Activated naive CD8-positive, alpha-beta T cell (primary cell): ENCODE measurements around the gene MTHFSD.
"Not testable (repeated sequence)": the region's sequence is repeated elsewhere in the genome, so short reads cannot be mapped to it uniquely, and the experiment has no call there.

ENCODE experiments used
- H3K27ac Mint-ChIP-seq: one replicate; pipeline ENCODE4 v1.8.0; 2021; ENCODE audit warnings: mixed read lengths
- H3K27me3 Mint-ChIP-seq: one replicate; pipeline ENCODE4 v1.8.0; 2021; ENCODE audit warnings: mixed read lengths
- H3K36me3 Mint-ChIP-seq: one replicate; pipeline ENCODE4 v1.8.0; 2021; ENCODE audit warnings: mixed read lengths
- H3K4me1 Mint-ChIP-seq: one replicate; pipeline ENCODE4 v1.8.0; 2021; ENCODE audit warnings: low read depth, mixed read lengths
- H3K4me3 Mint-ChIP-seq: one replicate; pipeline ENCODE4 v1.8.0; 2021; ENCODE audit warnings: mild to moderate bottlenecking, mixed read lengths
- H3K9me3 Mint-ChIP-seq: one replicate; pipeline ENCODE4 v1.8.0; 2021; ENCODE audit warnings: low read depth, mixed read lengths

MTHFSD gene

DNA sequence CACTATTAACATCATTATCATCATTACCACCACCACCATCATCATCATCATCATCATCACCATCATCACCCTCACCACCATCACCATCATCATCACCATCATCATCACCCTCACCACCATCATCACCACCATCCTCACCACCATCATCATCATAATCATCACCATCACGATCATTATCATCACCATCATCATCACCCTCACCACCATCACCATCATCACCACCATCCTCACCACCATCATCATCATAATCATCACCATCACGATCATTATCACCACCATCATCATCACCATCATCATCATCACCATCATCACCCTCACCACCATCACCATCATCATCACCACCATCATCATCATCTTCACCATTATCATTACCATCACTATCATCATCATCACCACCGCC lies 32.9 kb upstream of the MTHFSD start:
- H3K4me1 Mint-ChIP-seq, H3K9me3 Mint-ChIP-seq, H3K4me3 Mint-ChIP-seq, H3K36me3 Mint-ChIP-seq, H3K27ac Mint-ChIP-seq: not testable (repeated sequence)
- H3K27me3 Mint-ChIP-seq, result peaks cover 14% of the 10 kb centered on the region

- Mint-ChIP-seq H3K4me1 (no peaks in the 10 kb centered on the region), H3K4me3 (no peak overlapping the region), H3K27ac (no peak overlapping the region), H3K9me3 (no peaks in the 10 kb centered on the region), H3K36me3 (no peaks in the 10 kb centered on the region), H3K27me3 (peaks cover 13% of the 10 kb centered on the region)
These were observed 32.5 kb upstream of the MTHFSD start for GRCh38 chr16:86587487-86587886.

DNA sequence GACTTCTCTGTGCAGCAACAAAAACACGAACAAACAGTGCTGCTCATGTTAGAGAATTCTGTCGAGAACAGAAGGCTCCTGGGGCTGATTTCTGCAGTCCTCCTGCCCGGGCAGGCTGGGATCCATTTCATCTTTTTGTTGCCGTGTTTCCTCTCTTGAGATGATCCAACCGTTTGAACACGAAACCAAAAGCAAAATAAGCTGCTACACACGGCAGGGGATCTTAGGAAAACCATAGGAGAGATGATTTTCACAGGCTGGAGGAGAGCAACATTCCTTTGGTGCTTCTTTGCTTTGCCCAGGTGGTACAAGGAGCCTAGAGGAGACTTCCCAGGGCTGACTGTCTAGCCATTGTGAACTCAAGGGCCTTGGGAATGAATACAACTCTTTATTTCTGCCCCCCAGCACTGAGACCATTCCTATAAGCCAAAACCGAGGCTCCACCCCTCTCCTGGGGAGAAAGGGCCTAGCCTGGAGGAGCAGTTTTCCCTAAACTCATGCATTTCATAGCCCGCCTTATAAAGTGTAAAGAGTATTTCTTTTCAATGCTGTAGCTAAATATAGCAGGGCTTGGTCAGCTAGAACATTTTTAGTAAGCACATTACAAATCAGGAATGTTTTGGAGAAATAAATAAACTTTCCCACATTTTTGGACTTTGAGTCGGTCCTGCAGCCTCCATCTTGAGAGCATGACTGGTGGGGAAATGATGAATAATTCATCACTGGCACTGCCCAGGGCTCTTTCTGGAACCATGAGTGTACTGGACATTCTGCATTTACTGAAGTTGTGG lies 31.0 kb upstream of the MTHFSD start:
- Mint-ChIP-seq H3K27me3 (peaks cover 5% of the 10 kb centered on the region), H3K36me3 (no peaks in the 10 kb centered on the region), H3K9me3 (no peaks in the 10 kb centered on the region), H3K4me3 (no peak overlapping the region), H3K4me1 (no peaks in the 10 kb centered on the region), H3K27ac (no peak overlapping the region)

DNA sequence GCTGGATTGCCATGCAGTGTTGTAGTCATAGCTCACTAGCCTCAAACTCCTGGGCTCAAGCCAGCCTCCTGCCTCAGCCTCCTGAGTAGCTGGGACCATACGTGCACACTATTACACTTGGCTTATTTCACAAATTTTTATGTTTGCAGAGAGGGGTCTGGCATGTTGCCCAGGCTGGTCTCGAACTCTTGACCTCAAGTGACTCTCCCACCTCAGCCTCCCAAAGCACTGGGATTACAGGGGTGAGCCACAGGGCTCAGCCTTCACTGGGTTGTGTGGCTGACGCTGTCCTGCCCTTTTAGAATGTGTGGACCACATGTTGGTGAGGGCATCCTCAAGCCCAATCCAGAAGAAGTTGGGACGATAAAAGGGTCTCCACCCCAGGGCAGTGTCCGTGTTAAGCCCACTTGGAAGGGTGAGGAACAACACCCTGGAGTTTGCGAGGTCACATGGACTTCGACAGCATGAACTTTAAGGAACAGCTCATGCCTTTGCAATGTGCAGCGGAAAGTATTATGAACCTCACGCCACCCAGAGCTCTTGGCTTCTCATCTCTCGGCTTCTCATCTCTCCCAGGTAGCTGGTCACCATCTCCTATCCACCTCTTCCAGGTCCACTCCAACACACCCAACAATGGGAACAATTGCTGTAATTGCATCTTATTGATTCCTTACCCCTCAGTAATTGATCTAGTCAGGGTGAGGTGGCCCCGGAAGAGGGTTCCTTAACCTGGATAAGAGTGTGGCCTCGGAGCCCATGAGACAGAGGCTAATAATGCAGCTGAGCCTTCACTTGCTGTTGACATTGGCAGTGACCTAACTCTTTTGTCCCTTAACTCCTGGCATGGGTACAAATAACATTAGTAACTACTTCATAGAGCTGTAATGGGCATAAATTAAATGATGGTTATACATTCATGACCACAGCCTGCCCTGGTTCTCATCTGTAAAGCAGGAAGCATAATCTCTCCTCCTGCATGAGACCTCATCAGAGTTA lies 30.0 kb upstream of the MTHFSD start:
- Mint-ChIP-seq H3K27ac (no peak overlapping the region), H3K27me3 (peaks cover 9% of the 10 kb centered on the region), H3K4me3 (no peak overlapping the region), H3K4me1 (no peaks in the 10 kb centered on the region), H3K36me3 (no peaks in the 10 kb centered on the region), H3K9me3 (no peaks in the 10 kb centered on the region)

GRCh38 chr16:86584071-86584685 lies 29.1 kb upstream of the MTHFSD start:
- H3K9me3 Mint-ChIP-seq, result no peaks in the 10 kb centered on the region
- no peak overlapping the region for H3K27ac Mint-ChIP-seq
- no peaks in the 10 kb centered on the region for H3K36me3 Mint-ChIP-seq
- H3K4me1 Mint-ChIP-seq, result no peaks in the 10 kb centered on the region
- H3K4me3 Mint-ChIP-seq, result no peak overlapping the region
- H3K27me3 Mint-ChIP-seq, result peaks cover 13% of the 10 kb centered on the region

GRCh38 chr16:86581458-86581857 lies 26.4 kb upstream of the MTHFSD start:
- no peaks in the 10 kb centered on the region for H3K36me3 Mint-ChIP-seq

DNA sequence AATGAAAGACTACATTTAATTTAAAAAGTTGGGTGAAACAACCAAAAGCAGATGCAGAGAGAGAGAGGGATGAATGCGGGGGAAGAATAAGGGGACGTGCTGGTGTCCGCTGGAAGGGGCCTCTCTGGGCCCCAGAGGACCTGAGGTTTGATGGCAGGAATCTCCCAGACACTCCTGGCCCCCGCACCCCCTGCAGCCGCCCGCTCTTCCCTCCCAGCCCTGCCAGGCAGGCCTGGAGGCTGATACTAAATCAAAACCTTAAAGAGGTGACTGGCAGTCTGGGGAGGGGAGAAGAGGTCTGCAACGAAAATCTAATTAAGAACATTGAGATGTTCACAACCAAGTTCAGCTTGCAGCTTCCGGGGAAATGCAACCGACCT lies 25.7 kb upstream of the MTHFSD start:
- no peak overlapping the region for H3K4me3 Mint-ChIP-seq
- peaks cover 31% of the 10 kb centered on the region for H3K27me3 Mint-ChIP-seq

More at GRCh38 chr16:86581458-86581857, 26.4 kb upstream of the MTHFSD start:
- peaks cover 5% of the 10 kb centered on the region for H3K4me1 Mint-ChIP-seq
- no peaks in the 10 kb centered on the region for H3K9me3 Mint-ChIP-seq
- H3K4me3 Mint-ChIP-seq, result no peak overlapping the region
- H3K27me3 Mint-ChIP-seq, result peaks cover 27% of the 10 kb centered on the region
- no peak overlapping the region for H3K27ac Mint-ChIP-seq

GRCh38 chr16:86580063-86580790 lies 25.2 kb upstream of the MTHFSD start:
- Mint-ChIP-seq H3K27ac (no peak overlapping the region), H3K9me3 (no peaks in the 10 kb centered on the region), H3K4me1 (peaks cover 10% of the 10 kb centered on the region), H3K27me3 (peaks cover 30% of the 10 kb centered on the region), H3K4me3 (no peak overlapping the region), H3K36me3 (no peaks in the 10 kb centered on the region)

More for the DNA sequence above, 25.7 kb upstream of the MTHFSD start:
- Mint-ChIP-seq H3K9me3 (no peaks in the 10 kb centered on the region), H3K36me3 (no peaks in the 10 kb centered on the region), H3K4me1 (peaks cover 10% of the 10 kb centered on the region), H3K27ac (no peak overlapping the region)

DNA sequence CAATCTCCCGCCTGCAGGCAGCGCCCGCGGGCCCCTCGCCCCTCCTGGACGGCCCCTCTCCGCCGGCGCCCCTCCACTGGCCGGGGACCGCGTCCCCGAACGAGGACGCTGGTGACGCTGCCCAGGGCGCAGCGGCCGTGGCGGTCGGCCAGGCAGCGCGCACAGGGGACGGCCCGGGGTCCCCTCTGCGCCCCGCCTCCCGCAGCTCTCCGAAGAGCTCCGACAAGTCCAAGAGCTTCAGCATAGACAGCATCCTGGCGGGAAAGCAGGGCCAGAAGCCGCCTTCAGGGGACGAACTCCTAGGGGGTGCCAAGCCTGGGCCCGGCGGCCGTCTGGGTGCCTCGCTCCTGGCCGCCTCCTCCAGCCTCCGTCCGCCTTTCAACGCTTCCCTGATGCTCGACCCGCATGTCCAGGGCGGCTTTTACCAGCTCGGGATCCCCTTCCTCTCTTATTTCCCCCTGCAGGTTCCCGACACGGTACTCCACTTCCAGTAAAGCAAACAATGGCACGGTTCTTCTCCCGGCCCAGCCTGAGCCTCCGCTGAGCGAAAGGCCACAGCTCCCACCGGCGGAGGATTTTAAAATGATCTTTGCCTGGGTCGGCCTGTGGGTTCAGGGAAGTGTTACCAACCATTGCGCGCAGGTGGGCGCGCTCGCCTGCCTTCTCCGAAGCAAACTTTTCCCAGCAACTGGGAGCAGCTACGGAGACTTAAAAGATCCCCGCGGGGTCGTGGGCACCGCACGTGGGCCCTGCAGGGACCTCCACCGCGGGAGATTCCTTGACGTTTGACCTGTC lies 24.4 kb upstream of the MTHFSD start:
- H3K27ac Mint-ChIP-seq, result no peak overlapping the region
- peaks cover 34% of the 10 kb centered on the region for H3K27me3 Mint-ChIP-seq
- H3K4me3 Mint-ChIP-seq, result no peak overlapping the region
- H3K4me1 Mint-ChIP-seq, result peaks cover 10% of the 10 kb centered on the region
- no peaks in the 10 kb centered on the region for H3K36me3 Mint-ChIP-seq
- no peaks in the 10 kb centered on the region for H3K9me3 Mint-ChIP-seq

GRCh38 chr16:86578611-86579267 lies 23.7 kb upstream of the MTHFSD start:
- peaks cover 10% of the 10 kb centered on the region for H3K4me1 Mint-ChIP-seq
- no peak overlapping the region for H3K4me3 Mint-ChIP-seq
- no peaks in the 10 kb centered on the region for H3K9me3 Mint-ChIP-seq
- no peaks in the 10 kb centered on the region for H3K36me3 Mint-ChIP-seq
- H3K27me3 Mint-ChIP-seq, result peaks cover 40% of the 10 kb centered on the region
- H3K27ac Mint-ChIP-seq, result no peak overlapping the region

DNA sequence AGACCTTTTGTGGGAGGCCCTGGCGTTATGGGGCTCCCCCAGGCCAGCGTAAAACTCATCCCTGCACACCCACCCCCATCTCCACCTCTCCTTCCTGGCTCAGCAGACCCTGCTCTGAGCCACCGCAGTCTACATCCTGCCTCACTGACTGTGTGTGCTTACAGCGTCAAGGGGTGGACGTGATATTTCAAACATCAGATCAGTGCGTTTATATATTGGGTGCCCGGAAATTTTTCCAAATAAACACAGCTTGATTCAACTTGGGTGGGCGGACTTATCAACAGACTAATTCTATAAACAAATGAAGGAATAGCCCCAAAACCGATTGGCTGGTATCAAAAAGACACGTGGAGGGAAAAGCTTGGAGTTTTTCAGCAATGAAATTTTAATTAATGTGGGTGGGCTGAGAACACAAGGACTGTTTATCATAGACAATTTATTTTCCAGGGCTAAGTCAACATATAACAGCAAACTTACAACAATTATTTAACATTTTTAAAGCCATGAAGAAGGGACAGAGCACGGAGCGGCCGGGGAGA lies 23.1 kb upstream of the MTHFSD start, which contains the start of gene FOXL1:
Gene FOXL1, plus strand, starts transcription at position 489 of the 539 bp plus-strand sequence. CDS start 175 bp downstream, outside the sequence.
- Mint-ChIP-seq H3K4me1 (peaks cover 10% of the 10 kb centered on the region), H3K36me3 (no peaks in the 10 kb centered on the region), H3K9me3 (no peaks in the 10 kb centered on the region), H3K27ac (no peak within 1 kb of the TSS), H3K4me3 (no peak within 1 kb of the TSS), H3K27me3 (peaks cover 41% of the 10 kb centered on the region)

DNA sequence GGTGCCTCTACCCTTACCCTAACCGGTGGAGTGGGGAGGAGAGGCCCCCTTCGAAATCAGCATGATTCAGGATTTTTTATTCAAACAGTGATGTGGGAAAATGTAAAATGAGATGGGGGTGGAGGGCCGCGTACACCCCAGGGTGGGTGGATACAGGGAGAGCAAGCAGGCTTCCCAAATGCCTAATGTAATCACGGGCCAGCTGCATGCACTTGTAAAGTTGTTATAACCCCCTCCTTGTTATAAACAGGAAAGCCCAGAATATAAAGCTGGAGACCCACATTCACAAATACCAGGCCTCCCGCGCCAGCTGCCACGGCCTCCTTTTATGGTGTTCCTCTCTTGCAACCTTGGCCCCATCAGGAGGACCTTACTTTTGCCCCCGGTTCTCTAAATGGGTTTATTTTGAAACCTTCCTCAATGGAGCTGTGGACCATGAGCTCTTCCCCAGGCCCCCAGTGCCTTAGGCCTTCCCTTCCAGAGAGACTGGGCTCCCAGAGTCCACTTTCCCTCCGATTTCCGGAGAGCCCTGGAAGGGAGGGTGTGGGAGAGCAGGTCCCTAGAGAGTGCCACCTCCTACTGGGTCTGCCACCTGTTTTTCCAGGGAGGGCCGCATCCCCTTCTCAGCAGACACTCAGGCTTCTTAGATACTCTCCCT lies 22.4 kb upstream of the MTHFSD start:
- Mint-ChIP-seq H3K36me3 (no peaks in the 10 kb centered on the region), H3K4me1 (peaks cover 10% of the 10 kb centered on the region), H3K27ac (no peak overlapping the region), H3K9me3 (no peaks in the 10 kb centered on the region), H3K27me3 (peaks cover 40% of the 10 kb centered on the region), H3K4me3 (no peak overlapping the region)
